ENCODE measurements around the gene OR2V2.
A peak's percentile ranks its signal among the peaks of the same experiment; 100 is the strongest.

Gene OR2V2

DNA sequence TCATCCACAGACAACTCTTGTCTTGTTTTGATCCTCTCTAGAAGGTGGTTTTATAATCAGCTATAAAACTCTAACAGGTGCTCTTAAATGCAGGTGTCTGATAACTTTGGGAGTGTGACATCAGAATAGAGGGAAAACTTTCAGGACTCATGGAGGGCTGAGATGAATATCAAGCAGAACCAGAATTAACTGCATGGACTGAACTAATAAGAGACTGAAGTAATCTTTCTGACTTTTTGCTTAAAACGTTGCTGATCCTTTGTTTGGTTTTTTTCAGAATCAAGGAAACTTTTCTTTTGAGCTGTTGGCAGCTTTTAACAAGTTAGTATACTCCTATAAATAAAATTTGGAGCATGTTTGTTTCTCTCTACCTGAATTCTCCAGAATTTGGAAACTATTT, 2.3 kb upstream of the OR2V2 start:
- no peak for DNase-seq (ENCODE audit: low read depth)

DNA sequence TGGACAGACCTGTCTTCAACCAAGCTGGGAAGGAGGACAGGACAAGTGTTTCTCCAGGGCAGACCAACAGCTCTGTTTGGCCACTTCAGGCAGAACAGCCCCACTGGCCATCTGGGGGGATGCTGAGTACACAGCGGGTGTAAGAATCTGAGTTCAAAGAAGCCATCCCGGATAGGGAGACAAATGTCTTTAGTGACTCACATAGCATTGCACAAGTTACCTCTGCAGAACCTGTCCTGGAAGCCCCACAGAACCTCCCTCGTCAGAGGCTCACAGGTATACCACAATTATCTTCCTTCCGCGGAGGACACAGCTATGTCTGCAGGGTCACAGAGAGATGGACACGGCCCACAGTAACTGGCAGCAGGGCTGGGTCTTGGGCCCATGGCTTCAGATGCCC, 2.0 kb downstream of the OR2V2 start:
- no peak for DNase-seq (ENCODE audit: low read depth)

- no peak for DNase-seq (ENCODE audit: low read depth)
Measured at GRCh38 chr5:181149806-181150733, 2.7 kb downstream of the OR2V2 start.

- DNase-seq (ENCODE audit: low read depth) = peak; percentile 37
Measured at GRCh38 chr5:181151146-181151545, 3.8 kb downstream of the OR2V2 start.

- peak; percentile 84 for DNase-seq (ENCODE audit: low read depth)
Measured at GRCh38 chr5:181152406-181152805, 5.0 kb downstream of the OR2V2 start.

GRCh38 chr5:181153814-181154213, 6.4 kb downstream of the OR2V2 start:
- no peak for DNase-seq (ENCODE audit: low read depth)

DNA sequence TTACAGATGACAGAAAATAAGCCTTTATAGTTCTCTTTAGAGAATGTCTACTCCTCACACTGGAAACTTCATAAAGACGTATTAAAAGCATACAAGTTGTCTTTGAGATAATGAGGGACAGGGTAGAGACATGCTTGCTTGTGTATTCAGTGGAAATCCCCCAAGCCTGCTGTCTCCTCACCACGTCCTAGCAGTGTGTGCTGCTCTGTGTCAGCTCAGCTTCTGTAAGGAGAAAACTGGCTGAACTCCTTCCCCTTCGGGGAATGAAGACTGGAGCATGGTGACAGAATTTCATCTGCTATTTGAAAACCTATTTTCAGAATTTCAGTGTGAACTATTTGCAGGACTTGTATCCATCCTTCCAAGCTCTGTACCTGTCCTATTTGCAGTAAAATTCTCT, 9.4 kb downstream of the OR2V2 start:
- DNase-seq (ENCODE audit: low read depth) = no peak

DNA sequence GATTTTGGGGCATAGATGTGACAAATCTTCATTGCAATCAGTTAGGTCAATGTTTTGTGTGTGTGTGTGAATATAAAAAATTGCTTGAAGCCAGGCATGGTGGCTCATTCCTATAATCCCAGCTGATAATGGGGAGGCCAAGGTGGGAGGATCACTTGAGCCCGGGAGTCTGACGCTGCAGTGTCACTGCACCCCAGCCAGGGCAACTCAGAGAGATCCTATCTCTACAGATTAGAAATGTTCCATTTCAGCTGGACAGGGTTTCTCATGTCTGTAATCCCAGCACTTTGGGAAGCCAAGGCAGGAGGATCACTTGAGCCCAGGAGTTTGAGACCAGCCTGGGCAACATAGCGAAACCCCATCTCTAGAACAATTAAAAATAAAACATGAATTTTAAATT, 11.5 kb downstream of the OR2V2 start:
- DNase-seq (ENCODE audit: low read depth) = no peak

- peak; percentile 86 for DNase-seq (ENCODE audit: low read depth)
Measured at GRCh38 chr5:181159286-181160151, 12.1 kb downstream of the OR2V2 start.

GRCh38 chr5:181160152-181160754, 12.9 kb downstream of the OR2V2 start:
- peak; percentile 85 for DNase-seq (ENCODE audit: low read depth)

- DNase-seq (ENCODE audit: low read depth) = peak; percentile 82
Measured at GRCh38 chr5:181160755-181161533, 13.6 kb downstream of the OR2V2 start.

DNA sequence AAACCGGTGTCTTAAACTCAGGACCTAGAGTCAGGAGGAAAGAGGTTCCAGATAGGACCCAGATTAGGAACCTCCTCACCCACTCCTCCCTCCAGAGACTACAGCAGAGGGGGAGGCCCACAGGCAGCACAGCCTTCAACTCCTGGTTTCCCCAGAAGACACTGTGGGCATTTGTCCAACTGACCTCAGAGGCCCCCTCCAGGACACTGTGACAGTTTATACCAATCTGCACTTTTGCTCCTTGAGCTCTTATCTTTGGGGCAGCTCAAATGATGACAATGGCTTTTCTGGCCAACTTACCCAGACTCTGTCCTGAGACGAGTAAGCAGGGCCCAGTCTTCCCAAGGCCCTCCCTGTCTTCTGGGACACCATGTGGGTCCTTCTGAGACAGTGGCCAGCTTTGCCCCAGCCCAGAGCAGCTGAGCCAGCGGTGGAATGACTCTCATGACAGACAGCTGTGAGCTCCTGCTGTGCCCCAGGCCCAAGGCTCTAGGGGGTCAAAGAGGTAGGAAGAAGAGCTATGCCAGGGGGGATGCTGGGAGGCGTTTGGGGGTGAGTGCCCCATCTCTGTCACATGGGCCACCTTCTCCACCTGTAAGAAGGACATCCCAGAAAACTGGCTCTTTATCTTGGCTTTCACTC, 14.3 kb downstream of the OR2V2 start:
- DNase-seq (ENCODE audit: low read depth) = no peak

DNA sequence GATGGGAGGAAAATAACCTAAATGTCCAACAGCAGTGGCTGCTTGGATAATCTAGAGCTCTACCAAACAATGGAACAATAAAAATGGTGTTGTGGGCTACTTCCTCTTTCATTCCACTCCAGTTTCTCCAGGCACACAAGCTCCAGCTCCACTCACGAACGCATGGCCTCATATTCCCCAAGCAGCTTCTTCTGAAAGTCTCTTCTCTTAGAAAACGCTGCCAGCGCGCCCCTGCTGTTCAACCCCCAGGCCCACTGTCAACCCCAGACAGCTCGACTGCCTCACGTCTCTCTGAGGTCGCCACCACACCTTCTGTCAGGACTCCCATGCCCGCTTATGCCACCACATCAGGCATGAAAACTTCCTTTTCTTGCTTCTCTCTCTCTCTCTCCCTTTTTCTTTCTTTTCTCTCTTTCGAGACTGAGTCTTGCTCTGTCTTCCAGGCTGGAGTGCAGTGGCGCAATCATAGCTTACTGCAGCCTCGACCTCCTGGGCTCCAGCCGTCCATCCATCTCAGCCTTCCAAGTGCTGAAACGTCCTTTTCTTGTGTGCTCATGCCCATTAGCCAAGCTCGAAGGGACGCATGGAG, 16.2 kb downstream of the OR2V2 start:
- peak; percentile 33 for DNase-seq (ENCODE audit: low read depth)

- DNase-seq (ENCODE audit: low read depth) = peak; percentile 62
Measured at GRCh38 chr5:181164076-181164952, 16.9 kb downstream of the OR2V2 start.

DNA sequence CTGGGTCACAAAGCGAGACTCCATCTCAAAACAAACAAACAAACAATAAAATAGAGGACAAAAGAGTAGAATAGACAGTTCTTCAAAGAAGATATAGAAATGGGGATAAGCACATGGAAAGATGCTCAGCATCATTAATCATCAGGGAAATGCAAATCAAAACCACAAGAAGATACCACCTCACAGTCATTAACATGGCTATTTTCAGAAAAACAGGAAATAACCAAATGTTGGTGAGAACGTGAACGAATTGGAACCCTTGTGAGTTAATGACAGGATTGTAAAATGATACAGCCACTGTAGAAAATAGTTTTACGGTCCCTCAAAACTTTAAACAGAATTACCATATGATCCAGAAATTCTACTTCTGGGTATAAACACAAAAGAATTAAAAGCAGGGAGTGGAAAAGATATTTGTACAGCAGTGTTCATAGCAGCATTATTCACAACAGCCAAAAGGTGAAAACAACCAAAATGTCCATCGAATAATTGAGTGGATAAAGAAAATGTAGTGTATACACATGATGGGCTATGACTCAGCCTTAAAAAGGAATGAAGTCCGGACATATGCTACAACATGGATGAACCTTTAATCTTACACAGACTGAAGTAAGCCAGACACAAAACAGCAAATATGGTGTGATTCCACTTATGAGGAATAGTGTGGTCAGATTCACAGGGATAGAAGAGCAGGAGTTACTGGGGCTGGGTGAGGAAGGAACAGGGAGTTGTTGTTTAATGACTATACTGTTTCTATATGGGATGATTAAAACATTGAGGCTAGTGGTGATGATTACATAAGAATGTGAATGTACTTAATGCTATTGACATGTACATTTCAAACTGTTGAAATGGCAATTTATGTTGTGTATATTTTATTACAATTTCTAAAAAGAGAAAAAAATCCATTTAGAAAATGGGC, 19.7 kb downstream of the OR2V2 start:
- peak; percentile 61 for DNase-seq (ENCODE audit: low read depth)

- peak; percentile 28 for DNase-seq (ENCODE audit: low read depth)
Measured at GRCh38 chr5:181167814-181168488, 20.6 kb downstream of the OR2V2 start.

- no peak for DNase-seq (ENCODE audit: low read depth)
Measured at GRCh38 chr5:181168595-181169118, 21.3 kb downstream of the OR2V2 start.

Measured in ELR (cell line).